Prostate gland (tissue), 2 donors: ENCODE results near the gene PDGFC. TPM values are rescaled to one million over a fixed set of nuclear protein-coding genes. Genes with fewer than 3 reads are reported as not detected.
A peak's percentile ranks its signal among the peaks of the same experiment; 100 is the strongest.

ENCODE experiments used
- DNase-seq: peaks from one replicate; pipeline ENCODE4 v3.0.0-alpha.2; 2019; ENCODE audit warnings: low spot score
- H3K27ac ChIP-seq, 2 donors: fragments of 200-600 bp; sonication (generic); 2 replicates each; pipeline ENCODE4 v1.5.1; 2017 to 2019
- H3K27me3 ChIP-seq: fragments of 200-600 bp; sonication (generic); replicated peaks from 2 replicates; pipeline ENCODE4 v1.5.1; 2019; ENCODE audit not compliant: insufficient read depth
- H3K36me3 ChIP-seq, 2 donors: fragments of 200-600 bp; sonication (generic); 1 replicate in 1 of 2; 2 replicates in 1 of 2; pipeline versions ENCODE4 v1.5.1 to v1.8.1; 2017 to 2019
- H3K4me1 ChIP-seq: fragments of 200-600 bp; sonication (generic); replicated peaks from 2 replicates; pipeline ENCODE4 v1.5.1; 2019
- H3K4me3 ChIP-seq, 2 donors: fragments of 200-600 bp; sonication (generic); 2 replicates each; pipeline ENCODE4 v1.5.1; 2017 to 2019
- H3K9me3 ChIP-seq: fragments of 200-600 bp; sonication (generic); 2 replicates; pipeline ENCODE4 v1.5.1; 2017
- CTCF ChIP-seq, 4 experiments: fragments of 200-600 bp in 2 of 4; fragments of 450-650 bp in 2 of 4; sonication (generic) in 2 of 4; IDR thresholded peaks; 1 replicate in 3 of 4; 2 replicates in 1 of 4; pipeline ENCODE4 v1.5.1; 2016 to 2019; ENCODE audit warnings: antibody characterized with exemption in 4 of 4, mild to moderate bottlenecking in 2 of 4, moderate library complexity in 2 of 4
- POLR2A ChIP-seq: fragments of 450-650 bp; IDR thresholded peaks from one replicate; pipeline ENCODE4 v1.6.1; 2016; ENCODE audit warnings: antibody characterized with exemption, mild to moderate bottlenecking
- POLR2AphosphoS5 ChIP-seq: sonication (generic); formaldehyde crosslinking; IDR thresholded peaks from one replicate; pipeline ENCODE4 v1.6.1; 2017; ENCODE audit warnings: antibody characterized with exemption
- WGBS: methylation state at CpG from one replicate; pipeline ENCODE4 v1.1.5; 2018; 5-methylcytosine and 5-hydroxymethylcytosine counted together
- intact Hi-C: fragments of 100-400 bp; cut with DNase I; formaldehyde crosslinking; loops from one replicate; pipeline ENCODE4 v1.14.2; 2022
- total RNA-seq, 2 donors: library from RNA; depleted of rRNA; stranded (reverse); fragments of >200 nt; gene quantifications; one replicate each; pipeline ENCODE4 v1.1.0, GENCODE V29; 2016

Gene PDGFC
- total RNA-seq, 2 donors from 2014 or later = 18.6 to 36.8 TPM

- Histone ChIP-seq H3K4me3 (no peak overlapping the region), H3K36me3 (no peaks in the 10 kb centered on the region), H3K9me3 (no peaks in the 10 kb centered on the region), H3K27ac (no peak overlapping the region), H3K4me1 (no peaks in the 10 kb centered on the region), H3K27me3 (no peaks in the 10 kb centered on the region)
- no peak for DNase-seq
- intact Hi-C loops = loop anchor here (10.0 kb wide), 1 partner anchor 46 kb away; no protein-coding TSS in a partner anchor
- 40% methylated on average over 1 of the region's 1 CpG for WGBS
- TF ChIP-seq POLR2A = no peak
- peak; percentile 37 for TF ChIP-seq POLR2AphosphoS5
These were observed 193.0 kb downstream of the PDGFC start for GRCh38 chr4:156778606-156779005.

- intact Hi-C loops = loop anchor here (10.0 kb wide), 1 partner anchor 47 kb away; no protein-coding TSS in a partner anchor
- Histone ChIP-seq H3K36me3 (no peaks in the 10 kb centered on the region), H3K27ac (no peak overlapping the region), H3K9me3 (no peaks in the 10 kb centered on the region), H3K4me1 (no peaks in the 10 kb centered on the region), H3K4me3 (no peak overlapping the region), H3K27me3 (no peaks in the 10 kb centered on the region)
- TF ChIP-seq POLR2A = no peak
- no peak for TF ChIP-seq CTCF (IDR thresholded peaks at IDR 0.05)
- TF ChIP-seq POLR2AphosphoS5 = no peak
- 39% methylated on average over 1 of the region's 1 CpG for WGBS
- DNase-seq = no peak
These were observed 193.5 kb downstream of the PDGFC start for GRCh38 chr4:156778093-156778492.

- 40% methylated on average over 1 of the region's 1 CpG for WGBS
- no peaks in the 10 kb centered on the region for H3K4me1 ChIP-seq
- no peak overlapping the region for H3K4me3 ChIP-seq
- DNase-seq = no peak
- no peaks in the 10 kb centered on the region for H3K9me3 ChIP-seq
- no peaks in the 10 kb centered on the region for H3K27me3 ChIP-seq
- intact Hi-C loops = loop anchor here (10.0 kb wide), 1 partner anchor 49 kb away; no protein-coding TSS in a partner anchor
- no peaks in the 10 kb centered on the region for H3K36me3 ChIP-seq
- TF ChIP-seq CTCF (IDR thresholded peaks at IDR 0.05) (no peak), POLR2AphosphoS5 (no peak), POLR2A (no peak)
- no peak overlapping the region for H3K27ac ChIP-seq
These were observed 195.8 kb downstream of the PDGFC start for GRCh38 chr4:156775813-156776212.

GRCh38 chr4:156774422-156774821, 197.2 kb downstream of the PDGFC start:
- H3K9me3 ChIP-seq = no peaks in the 10 kb centered on the region
- no peak overlapping the region for H3K4me3 ChIP-seq
- TF ChIP-seq CTCF (IDR thresholded peaks at IDR 0.05) (no peak), POLR2AphosphoS5 (no peak)
- DNase-seq = no peak
- no peaks in the 10 kb centered on the region for H3K4me1 ChIP-seq
- H3K36me3 ChIP-seq = no peaks in the 10 kb centered on the region
- intact Hi-C loops = loop anchor here (10.0 kb wide), 1 partner anchor 50 kb away; no protein-coding TSS in a partner anchor
- 48% methylated on average over 4 of the region's 4 CpGs for WGBS
- no peaks in the 10 kb centered on the region for H3K27me3 ChIP-seq
- no peak overlapping the region for H3K27ac ChIP-seq

GRCh38 chr4:156773648-156774357, 197.8 kb downstream of the PDGFC start:
- Histone ChIP-seq H3K9me3 (no peaks in the 10 kb centered on the region), H3K27me3 (no peaks in the 10 kb centered on the region), H3K4me3 (no peak overlapping the region), H3K36me3 (no peaks in the 10 kb centered on the region), H3K27ac (no peak overlapping the region), H3K4me1 (no peaks in the 10 kb centered on the region)
- intact Hi-C loops = loop anchor here (10.0 kb wide), 1 partner anchor 51 kb away; no protein-coding TSS in a partner anchor
- 69% methylated on average over 4 of the region's 4 CpGs for WGBS
- no peak for DNase-seq
- TF ChIP-seq CTCF (IDR thresholded peaks at IDR 0.05) = no peak
- no peak for TF ChIP-seq POLR2A
- no peak for TF ChIP-seq POLR2AphosphoS5
